IPS DF 6.9 (cell line): ENCODE results near the gene EEF1A1.
"Not testable (repeated sequence)": the region's sequence is repeated elsewhere in the genome, so short reads cannot be mapped to it uniquely, and the experiment has no call there.

Experiments used
- DNase-seq: peaks from one replicate; pipeline ENCODE4 v3.0.0-alpha.2; 2013; ENCODE audit warnings: low read depth, low spot score
- H3K27ac ChIP-seq: one replicate; pipeline ENCODE4 v1.5.1; 2013; ENCODE audit warnings: low read length, control low read depth
- H3K27me3 ChIP-seq: 2 replicates; pipeline ENCODE4 v1.6.1; 2013; ENCODE audit warnings: mild to moderate bottlenecking, low read length; ENCODE audit not compliant: control insufficient read depth, insufficient read depth
- H3K36me3 ChIP-seq: 2 replicates; pipeline ENCODE4 v1.6.1; 2013; ENCODE audit warnings: low read length; ENCODE audit not compliant: control insufficient read depth, insufficient read depth
- H3K4me1 ChIP-seq: 2 replicates; pipeline ENCODE4 v1.6.1; 2013; ENCODE audit warnings: low read length; ENCODE audit not compliant: control insufficient read depth, insufficient read depth
- H3K4me3 ChIP-seq: 2 replicates; pipeline ENCODE4 v1.5.1; 2013; ENCODE audit warnings: mild to moderate bottlenecking, low read length
- H3K9me3 ChIP-seq: 2 replicates; pipeline ENCODE4 v1.6.1; 2013; ENCODE audit warnings: low read length, inconsistent platforms; ENCODE audit not compliant: control insufficient read depth, insufficient read depth
- WGBS: extraction: QIAGEN DNeasy Blood & Tissue Kit; methylation state at CpG from one replicate; pipeline ENCODE4 v1.1.7; 2013; ENCODE audit warnings: mixed read lengths, missing lambda C conversion rate; ENCODE audit not compliant: insufficient read length, insufficient coverage; 5-methylcytosine and 5-hydroxymethylcytosine counted together

The EEF1A1 gene

GRCh38 chr6:73516514-73517489 is 4.0 kb downstream of the EEF1A1 start:
- Histone ChIP-seq H3K4me1 (no peaks in the 10 kb centered on the region), H3K9me3 (no peaks in the 10 kb centered on the region), H3K27ac (no peak overlapping the region), H3K27me3 (no peaks in the 10 kb centered on the region), H3K4me3 (no peak overlapping the region), H3K36me3 (peaks cover 40% of the 10 kb centered on the region)
- DNase-seq: no peak
- WGBS: no CpG with 5 or more reads among the region's 4 CpGs

GRCh38 chr6:73515204-73515655 is 5.6 kb downstream of the EEF1A1 start:
- DNase-seq: no peak
- Histone ChIP-seq H3K4me3 (no peak overlapping the region), H3K4me1 (no peaks in the 10 kb centered on the region), H3K9me3 (no peaks in the 10 kb centered on the region), H3K27ac (no peak overlapping the region), H3K36me3 (peaks cover 37% of the 10 kb centered on the region), H3K27me3 (no peaks in the 10 kb centered on the region)
- WGBS: no CpG with 5 or more reads among the region's 4 CpGs

- H3K27me3 ChIP-seq: no peaks in the 10 kb centered on the region
Measured at GRCh38 chr6:73514746-73515110, 6.1 kb downstream of the EEF1A1 start.

GRCh38 chr6:73513496-73513854 is 7.4 kb downstream of the EEF1A1 start:
- Histone ChIP-seq H3K9me3 (no peaks in the 10 kb centered on the region), H3K4me1 (no peaks in the 10 kb centered on the region), H3K4me3 (no peak overlapping the region), H3K27me3 (no peaks in the 10 kb centered on the region), H3K27ac (no peak overlapping the region), H3K36me3 (peaks cover 21% of the 10 kb centered on the region; the same call in 1 of the 2 replicates)
- DNase-seq: no peak
- WGBS: 100% methylated on average over 1 of the region's 3 CpGs

More at GRCh38 chr6:73514746-73515110, 6.1 kb downstream of the EEF1A1 start:
- H3K27ac ChIP-seq: no peak overlapping the region
- H3K9me3 ChIP-seq: no peaks in the 10 kb centered on the region
- no CpG with 5 or more reads among the region's 3 CpGs for WGBS
- no peak for DNase-seq
- H3K4me3 ChIP-seq: no peak overlapping the region
- H3K36me3 ChIP-seq: peaks cover 32% of the 10 kb centered on the region; the same call in 1 of the 2 replicates
- no peaks in the 10 kb centered on the region for H3K4me1 ChIP-seq

- Histone ChIP-seq H3K4me3 (no peak overlapping the region), H3K27ac (no peak overlapping the region), H3K9me3 (no peaks in the 10 kb centered on the region), H3K4me1 (no peaks in the 10 kb centered on the region), H3K27me3 (no peaks in the 10 kb centered on the region), H3K36me3 (peaks cover 16% of the 10 kb centered on the region; the same call in 1 of the 2 replicates)
- DNase-seq: no peak
- WGBS: no CpG with 5 or more reads among the region's 7 CpGs
Measured at GRCh38 chr6:73511796-73512195, 9.0 kb downstream of the EEF1A1 start.

GRCh38 chr6:73509851-73510250 is 11.0 kb downstream of the EEF1A1 start:
- no peaks in the 10 kb centered on the region for H3K4me1 ChIP-seq
- no peaks in the 10 kb centered on the region for H3K36me3 ChIP-seq
- no peaks in the 10 kb centered on the region for H3K27me3 ChIP-seq
- no peak for DNase-seq
- H3K27ac ChIP-seq: no peak overlapping the region
- WGBS: no CpG with 5 or more reads among the region's 1 CpG
- no peak overlapping the region for H3K4me3 ChIP-seq
- H3K9me3 ChIP-seq: no peaks in the 10 kb centered on the region

GRCh38 chr6:73508776-73509175 is 12.1 kb downstream of the EEF1A1 start:
- WGBS: no CpG with 5 or more reads among the region's 1 CpG
- no peaks in the 10 kb centered on the region for H3K36me3 ChIP-seq
- no peaks in the 10 kb centered on the region for H3K9me3 ChIP-seq
- H3K27me3 ChIP-seq: no peaks in the 10 kb centered on the region
- no peaks in the 10 kb centered on the region for H3K4me1 ChIP-seq
- H3K4me3 ChIP-seq: no peak overlapping the region
- H3K27ac ChIP-seq: no peak overlapping the region
- DNase-seq: no peak

GRCh38 chr6:73506246-73506645 is 14.6 kb downstream of the EEF1A1 start:
- no peak for DNase-seq
- no CpG with 5 or more reads among the region's 6 CpGs for WGBS
- Histone ChIP-seq H3K36me3 (no peaks in the 10 kb centered on the region; the same call in 1 of the 2 replicates), H3K9me3 (no peaks in the 10 kb centered on the region), H3K27ac (no peak overlapping the region), H3K4me1 (no peaks in the 10 kb centered on the region), H3K27me3 (no peaks in the 10 kb centered on the region), H3K4me3 (no peak overlapping the region)

GRCh38 chr6:73505705-73506104 is 15.1 kb downstream of the EEF1A1 start:
- no CpG with 5 or more reads among the region's 8 CpGs for WGBS
- H3K27ac ChIP-seq: not testable (repeated sequence)

GRCh38 chr6:73505142-73505541 is 15.7 kb downstream of the EEF1A1 start:
- no peak for DNase-seq
- Histone ChIP-seq H3K27ac (no peak overlapping the region), H3K9me3 (no peaks in the 10 kb centered on the region), H3K4me3 (no peak overlapping the region), H3K36me3 (peaks cover 2% of the 10 kb centered on the region; the same call in 1 of the 2 replicates), H3K27me3 (no peaks in the 10 kb centered on the region), H3K4me1 (no peaks in the 10 kb centered on the region)

More at GRCh38 chr6:73505705-73506104, 15.1 kb downstream of the EEF1A1 start:
- DNase-seq, H3K36me3 ChIP-seq, H3K4me3 ChIP-seq, H3K4me1 ChIP-seq, H3K27me3 ChIP-seq, H3K9me3 ChIP-seq: not testable (repeated sequence)
